SKM-1 (cell line): ENCODE results near the gene SPSB3.
"Not testable (repeated sequence)": the region's sequence is repeated elsewhere in the genome, so short reads cannot be mapped to it uniquely, and the experiment has no call there.

Source experiments
- DNase-seq: peaks from one replicate; lab custom pipeline; 2025; ENCODE audit not compliant: unreplicated experiment; lab: John Stamatoyannopoulos, UW

Gene SPSB3

GRCh38 chr16:1817276-1817589 is 34.9 kb upstream of the SPSB3 start:
- no peak for DNase-seq

- no peak for DNase-seq
These were observed 34.3 kb upstream of the SPSB3 start for GRCh38 chr16:1816396-1817275.

DNA sequence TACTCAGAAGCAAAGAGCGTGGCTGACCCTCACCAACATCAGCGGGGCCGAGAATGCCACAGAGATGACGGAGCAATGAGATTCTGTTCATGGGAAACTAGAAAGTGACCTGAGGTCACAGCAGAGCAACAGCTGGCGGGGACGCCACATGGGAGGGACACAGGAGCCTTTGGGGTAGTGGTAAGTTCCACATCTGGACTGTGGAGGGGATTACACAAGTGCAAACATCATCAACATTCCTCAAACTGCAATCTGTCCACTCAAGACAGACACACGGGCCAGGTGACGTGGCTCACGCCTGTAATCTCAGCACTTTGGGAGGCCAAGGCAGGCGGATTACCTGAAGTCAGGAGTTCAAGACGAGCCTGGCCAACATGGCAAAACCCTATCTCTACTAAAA is 33.1 kb upstream of the SPSB3 start:
- DNase-seq: no peak

- no peak for DNase-seq
These were observed 30.4 kb upstream of the SPSB3 start for GRCh38 chr16:1812732-1813163.

DNA sequence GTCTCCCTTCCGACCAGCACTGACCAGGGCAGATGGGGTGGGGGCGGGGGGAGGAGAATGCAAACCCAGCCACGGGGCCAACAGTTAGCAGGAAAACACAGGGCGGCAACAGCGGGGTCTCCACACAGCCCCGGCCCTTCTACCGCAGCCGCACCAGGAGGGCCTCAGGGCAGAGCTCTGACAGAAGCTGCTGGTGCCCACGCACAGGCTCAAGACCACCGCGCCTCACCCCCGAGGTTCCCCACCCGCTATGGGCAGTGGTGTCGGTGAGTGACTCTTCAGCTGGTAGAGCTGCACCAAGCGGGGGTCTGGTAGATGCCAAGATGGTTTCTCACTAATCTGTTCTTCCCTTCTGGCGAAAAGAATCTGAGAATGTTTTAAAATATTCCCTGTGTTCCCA is 28.2 kb upstream of the SPSB3 start:
- DNase-seq: no peak

GRCh38 chr16:1810106-1810505 is 27.7 kb upstream of the SPSB3 start:
- no peak for DNase-seq

- DNase-seq: no peak
These were observed 27.0 kb upstream of the SPSB3 start for GRCh38 chr16:1809281-1809801.

- no peak for DNase-seq
These were observed 26.3 kb upstream of the SPSB3 start for GRCh38 chr16:1808691-1809090.

- DNase-seq: no peak
These were observed 25.3 kb upstream of the SPSB3 start for GRCh38 chr16:1807626-1808025.

DNA sequence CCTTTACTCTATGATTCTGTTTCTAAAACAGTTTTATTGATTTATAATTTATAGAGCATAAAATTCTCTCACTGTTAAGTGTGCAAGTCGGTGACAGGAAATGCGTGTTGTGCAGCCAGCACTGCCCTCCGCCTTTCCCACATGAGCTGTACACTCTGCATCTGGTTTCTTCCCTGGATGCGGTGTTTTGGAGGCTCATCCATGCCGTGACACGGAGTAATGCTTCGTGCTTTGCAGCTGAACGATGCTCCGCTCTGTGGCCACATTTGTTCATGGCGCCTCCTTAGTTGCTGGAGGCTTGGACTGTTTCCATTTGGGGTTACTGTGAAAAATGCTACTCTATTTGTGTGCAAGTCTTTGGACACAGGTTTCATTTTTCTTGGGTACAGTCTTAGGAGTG is 18.3 kb upstream of the SPSB3 start:
- no peak for DNase-seq

GRCh38 chr16:1799263-1799662 is 16.9 kb upstream of the SPSB3 start:
- not testable (repeated sequence) for DNase-seq

GRCh38 chr16:1794908-1795666 is 12.7 kb upstream of the SPSB3 start:
- no peak for DNase-seq

DNA sequence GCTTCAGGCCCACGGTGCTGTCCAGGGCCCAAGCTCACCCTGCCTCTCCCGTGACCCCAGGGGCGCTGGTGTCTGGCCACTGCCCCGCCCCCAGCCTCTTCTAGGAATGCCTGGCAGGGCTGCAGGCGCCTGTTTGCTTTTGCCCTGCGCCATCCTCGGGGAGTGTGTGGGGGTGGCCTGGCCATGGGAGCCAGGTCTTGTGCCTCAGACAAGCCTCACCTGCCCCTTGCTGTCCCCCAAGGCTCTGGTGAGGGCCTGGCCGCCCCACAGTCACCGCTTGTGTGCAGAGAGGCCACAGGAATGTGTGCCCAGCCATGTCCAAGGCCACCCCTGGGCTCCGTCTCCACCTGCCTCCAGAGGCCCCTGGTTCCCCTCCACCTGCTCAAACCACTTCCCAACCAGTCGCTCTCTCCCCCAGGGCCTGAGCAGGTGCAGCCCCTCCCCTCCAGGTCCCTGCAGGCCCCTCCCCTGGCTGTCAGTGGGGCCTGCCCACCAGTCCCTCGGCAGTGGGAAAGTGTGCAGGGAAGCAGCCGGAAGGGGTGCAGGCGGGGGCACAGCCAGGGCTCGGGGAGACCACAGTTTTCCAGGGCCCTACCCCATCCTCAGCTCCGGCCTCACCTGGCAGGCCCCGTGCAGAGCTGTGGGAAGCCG is 12.0 kb upstream of the SPSB3 start:
- no peak for DNase-seq

GRCh38 chr16:1793578-1794220 is 11.3 kb upstream of the SPSB3 start, which contains the start of gene IGFALS:
IGFALS (minus strand) TSS chr16:1793705; CDS start chr16:1793652, 53 bp downstream.
- no peak for DNase-seq

- no peak for DNase-seq
These were observed 10.6 kb upstream of the SPSB3 start for GRCh38 chr16:1792836-1793577.

- DNase-seq: no peak
These were observed 9.8 kb upstream of the SPSB3 start for GRCh38 chr16:1791943-1792812.

GRCh38 chr16:1791256-1791942 is 9.0 kb upstream of the SPSB3 start:
- no peak for DNase-seq

- no peak for DNase-seq
These were observed 8.4 kb upstream of the SPSB3 start for GRCh38 chr16:1790611-1791255.
